IMR-90 (cell line): ENCODE results near the gene BNIP3. TPM values are rescaled to one million over a fixed set of nuclear protein-coding genes. Genes with fewer than 3 reads are reported as not detected.

Source experiments
- ATAC-seq: fragments of 200-7000 bp; cut with Tn5 transposase; 2 replicates; pipeline ENCODE4 v1.9.1; 2020; ENCODE audit warnings: low read depth, mild to moderate bottlenecking, moderate library complexity
- BruUV-seq: library from RNA; stranded (reverse); fragments of 400-500 nt; replicated peaks from 2 replicates; lab custom pipeline; 2021; lab: Mats Ljungman, UMichigan
- CTCF ChIA-PET: fragments of 300-600 bp; formaldehyde crosslinking; extraction: SDS; loops from one replicate; lab custom pipeline; 2021; ENCODE audit warnings: antibody characterized with exemption; lab: Yijun Ruan, JAX
- POLR2A ChIA-PET: fragments of 300-600 bp; sonication (Branson Sonifier 250); formaldehyde crosslinking; loops from one replicate; lab custom pipeline; 2022; ENCODE audit warnings: antibody characterized with exemption; ENCODE audit not compliant: unreplicated experiment; lab: Charles Lee
- DNase-seq: peaks from one replicate; pipeline ENCODE4 v3.0.0; 2013
- H2AFZ ChIP-seq: replicated peaks from 2 replicates; pipeline ENCODE3; 2013; ENCODE audit warnings: low read length, mild to moderate bottlenecking; ENCODE audit not compliant: poor library complexity
- H2AK5ac ChIP-seq: 2 replicates; pipeline ENCODE4 v1.6.1; 2013; ENCODE audit warnings: low read depth, low read length, inconsistent platforms
- H2AK9ac ChIP-seq: replicated peaks from 2 replicates; pipeline ENCODE3; 2013; ENCODE audit warnings: mild to moderate bottlenecking, low read depth, low read length, moderate library complexity; ENCODE audit not compliant: poor library complexity
- H2BK120ac ChIP-seq: 2 replicates; pipeline ENCODE4 v1.6.1; 2013; ENCODE audit warnings: low read depth, low read length, inconsistent platforms
- H2BK15ac ChIP-seq: 3 replicates; pipeline ENCODE4 v1.6.1; 2013; ENCODE audit warnings: low read depth, low read length, inconsistent platforms
- H2BK20ac ChIP-seq: 2 replicates; pipeline ENCODE4 v1.6.1; 2013; ENCODE audit warnings: low read depth, mild to moderate bottlenecking, inconsistent platforms, low read length, moderate library complexity
- H2BK5ac ChIP-seq: 2 replicates; pipeline ENCODE4 v1.6.1; 2013; ENCODE audit warnings: mild to moderate bottlenecking, low read depth, low read length, inconsistent platforms; ENCODE audit not compliant: poor library complexity, severe bottlenecking
- H3K14ac ChIP-seq: replicated peaks from 2 replicates; pipeline ENCODE4 v1.6.1; 2013; ENCODE audit warnings: low read depth, low read length, inconsistent platforms
- H3K18ac ChIP-seq: 2 replicates; pipeline ENCODE4 v1.6.1; 2013; ENCODE audit warnings: low read depth, low read length, control low read depth
- H3K23ac ChIP-seq: 2 replicates; pipeline ENCODE4 v1.6.1; 2013; ENCODE audit warnings: low read depth, low read length, inconsistent platforms
- H3K27ac ChIP-seq: 2 replicates; pipeline ENCODE4 v1.5.1; 2013; ENCODE audit warnings: mild to moderate bottlenecking, control low read depth, low read length; ENCODE audit not compliant: insufficient read depth
- H3K27me3 ChIP-seq: 2 replicates; pipeline ENCODE4 v1.6.1; 2013; ENCODE audit warnings: low read length; ENCODE audit not compliant: control insufficient read depth, insufficient read depth
- H3K36me3 ChIP-seq: 2 replicates; pipeline ENCODE4 v1.6.1; 2013; ENCODE audit warnings: low read length, mixed read lengths; ENCODE audit not compliant: control insufficient read depth, insufficient read depth
- H3K4ac ChIP-seq: 2 replicates; pipeline ENCODE4 v1.6.1; 2013; ENCODE audit warnings: low read depth, low read length, inconsistent platforms
- H3K4me1 ChIP-seq: 2 replicates; pipeline ENCODE4 v1.6.1; 2013; ENCODE audit warnings: low read length, mixed read lengths; ENCODE audit not compliant: control insufficient read depth, insufficient read depth
- H3K4me2 ChIP-seq: 2 replicates; pipeline ENCODE4 v1.6.1; 2013; ENCODE audit warnings: low read depth, mild to moderate bottlenecking, control low read depth, low read length, moderate library complexity
- H3K4me3 ChIP-seq: 2 replicates; pipeline ENCODE4 v1.5.1; 2013; ENCODE audit warnings: low read depth, mild to moderate bottlenecking, control low read depth, low read length, moderate library complexity; ENCODE audit not compliant: insufficient read depth
- H3K56ac ChIP-seq: 2 replicates; pipeline ENCODE4 v1.6.1; 2013; ENCODE audit warnings: low read length, inconsistent platforms; ENCODE audit not compliant: insufficient read depth; ENCODE audit errors: extremely low read depth
- H3K79me1 ChIP-seq, 2 experiments: 2 replicates each; pipeline ENCODE4 v1.6.1; 2013; ENCODE audit warnings: low read length in 2 of 2, inconsistent platforms in 1 of 2, low read depth in 1 of 2
- H3K9ac ChIP-seq: 2 replicates; pipeline ENCODE4 v1.6.1; 2013; ENCODE audit warnings: low read depth, low read length, control low read depth
- H3K9me1 ChIP-seq: 2 replicates; pipeline ENCODE4 v1.6.1; 2013; ENCODE audit warnings: low read length, inconsistent platforms; ENCODE audit not compliant: insufficient read depth
- H3K9me3 ChIP-seq: 2 replicates; pipeline ENCODE4 v1.6.1; 2013; ENCODE audit warnings: low read length; ENCODE audit not compliant: control insufficient read depth, insufficient read depth
- H4K20me1 ChIP-seq: 2 replicates; pipeline ENCODE4 v1.6.1; 2013; ENCODE audit warnings: low read length, inconsistent platforms; ENCODE audit not compliant: insufficient read depth
- H4K5ac ChIP-seq: 2 replicates; pipeline ENCODE4 v1.6.1; 2013; ENCODE audit warnings: mild to moderate bottlenecking, low read depth, low read length, control low read depth
- H4K8ac ChIP-seq, 2 experiments: 2 replicates each; pipeline ENCODE4 v1.6.1; 2013; ENCODE audit warnings: low read depth in 2 of 2, low read length in 2 of 2, control low read depth in 1 of 2, inconsistent platforms in 1 of 2
- H4K91ac ChIP-seq: 2 replicates; pipeline ENCODE4 v1.6.1; 2013; ENCODE audit warnings: low read depth, low read length, inconsistent platforms; ENCODE audit not compliant: insufficient read depth
- BHLHE40 ChIP-seq: fragments of 150-350 bp; IDR thresholded peaks from 2 replicates; pipeline ENCODE4 v1.6.1; 2016; ENCODE audit warnings: mild to moderate bottlenecking, low read depth, low read length
- CEBPB ChIP-seq: IDR thresholded peaks from 2 replicates; pipeline ENCODE4 v1.6.1; 2012; ENCODE audit warnings: low read depth, low read length, improper control_type of control experiment
- CHD1 ChIP-seq: IDR thresholded peaks from 2 replicates; pipeline ENCODE4 v1.6.1; 2012; ENCODE audit warnings: low read depth, low read length, improper control_type of control experiment
- CTCF ChIP-seq: conservative IDR thresholded peaks from 2 replicates; pipeline ENCODE4 v1.5.1; 2012; ENCODE audit warnings: mild to moderate bottlenecking, low read depth, low read length, improper control_type of control experiment
- FOS ChIP-seq: fragments of 150-350 bp; IDR thresholded peaks from 2 replicates; pipeline ENCODE4 v1.6.1; 2016; ENCODE audit warnings: low read depth, low read length
- MAFK ChIP-seq: IDR thresholded peaks from 2 replicates; pipeline ENCODE4 v1.6.1; 2012; ENCODE audit warnings: low read depth, low read length, improper control_type of control experiment
- MAZ ChIP-seq: IDR thresholded peaks from 2 replicates; pipeline ENCODE4 v1.6.1; 2012; ENCODE audit warnings: low read depth, mild to moderate bottlenecking, low read length, improper control_type of control experiment, moderate library complexity, borderline replicate concordance
- MXI1 ChIP-seq: IDR thresholded peaks from 2 replicates; pipeline ENCODE4 v1.6.1; 2012; ENCODE audit warnings: low read depth, mild to moderate bottlenecking, low read length, moderate library complexity, borderline replicate concordance
- NFE2L2 ChIP-seq: fragments of 150-350 bp; IDR thresholded peaks from 2 replicates; pipeline ENCODE4 v1.6.1; 2016; ENCODE audit warnings: low read depth, mild to moderate bottlenecking, low read length
- RAD21 ChIP-seq: IDR thresholded peaks from 2 replicates; pipeline ENCODE4 v1.6.1; 2012; ENCODE audit warnings: low read length, improper control_type of control experiment
- RCOR1 ChIP-seq: IDR thresholded peaks from 2 replicates; pipeline ENCODE4 v1.6.1; 2012; ENCODE audit warnings: mild to moderate bottlenecking, low read length, improper control_type of control experiment; ENCODE audit not compliant: insufficient replicate concordance
- RFX5 ChIP-seq: IDR thresholded peaks from 2 replicates; pipeline ENCODE4 v1.8.0; 2012; ENCODE audit warnings: low read depth, mild to moderate bottlenecking, low read length, moderate library complexity
- SMC3 ChIP-seq: fragments of 150-350 bp; IDR thresholded peaks from 2 replicates; pipeline ENCODE4 v1.6.1; 2016; ENCODE audit warnings: low read depth, mild to moderate bottlenecking, antibody characterized with exemption, low read length, moderate library complexity
- USF2 ChIP-seq: fragments of 150-350 bp; IDR thresholded peaks from 2 replicates; pipeline ENCODE4 v1.6.1; 2017; ENCODE audit warnings: mild to moderate bottlenecking, antibody characterized with exemption, low read length, low read depth
- WGBS, 2 experiments: methylation state at CpG; one replicate each; pipeline versions ENCODE4 v1.1.5 to v1.1.7; 2013; ENCODE audit warnings: missing lambda C conversion rate in 2 of 2; ENCODE audit not compliant: insufficient read length in 1 of 2; ENCODE audit errors: extremely low coverage in 2 of 2; 5-methylcytosine and 5-hydroxymethylcytosine counted together
- dilution Hi-C: fragments of 300-500 bp; cut with HindIII; formaldehyde crosslinking; loops from one replicate; pipeline ENCODE4 v1.14.3; 2018; ENCODE audit warnings: low sequenced_read_pairs; ENCODE audit not compliant: unreplicated experiment
- in situ Hi-C: fragments of 300-500 bp; cut with MboI; formaldehyde crosslinking; loops from 3 replicates; pipeline ENCODE4 v1.14.3; 2019; ENCODE audit warnings: low sequenced_read_pairs, inconsistent platforms, mixed read lengths
- intact Hi-C: fragments of 100-400 bp; cut with micrococcal nuclease; formaldehyde crosslinking; loops from 2 replicates; pipeline ENCODE4 v1.10.0; 2022
- polyA plus RNA-seq, 3 experiments: library from polyadenylated mRNA; depleted of rRNA; stranded (reverse); fragments of >200 nt; gene quantifications; 2 replicates each; pipeline ENCODE4 v1.2.3, GENCODE V29; 2012; ENCODE audit warnings: low replicate concordance in 1 of 3
- total RNA-seq: library from RNA; depleted of rRNA; stranded (reverse); fragments of >200 nt; gene quantifications from 2 replicates; pipeline ENCODE4 v1.2.3, GENCODE V29; 2012
- TF ChIP-seq, protein P1 (sequence below): fragments of 150-350 bp; IDR thresholded peaks from 2 replicates; pipeline ENCODE4 v1.6.1; 2016; ENCODE audit warnings: low read depth, mild to moderate bottlenecking, low read length, moderate library complexity, borderline replicate concordance

The BNIP3 gene
- total and polyA plus RNA-seq, 2 of the 4 experiments (the other 2 are of a cell fraction) = 134 to 211 TPM

DNA sequence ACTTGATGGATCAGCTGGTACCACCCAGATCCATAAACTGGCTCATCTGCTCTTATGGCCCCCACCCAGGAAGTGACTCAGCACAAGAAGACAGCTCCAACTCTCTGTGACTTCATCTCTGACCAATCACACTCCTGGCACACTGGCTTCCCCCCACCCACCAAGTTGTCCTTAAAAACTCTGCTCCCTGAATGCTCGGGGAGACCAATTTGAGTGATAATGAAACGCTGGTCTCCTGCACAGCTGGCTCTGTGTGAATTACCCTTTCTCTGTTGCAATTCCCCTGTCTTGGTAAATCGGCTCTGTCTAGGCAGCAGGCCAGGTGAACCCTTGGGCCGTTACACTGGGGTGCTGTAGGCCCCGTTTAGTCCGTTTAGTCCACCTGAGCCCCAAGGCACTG, 23.4 kb upstream of the BNIP3 start:
- H3K9ac ChIP-seq = no peak overlapping the region
- POLR2A ChIA-PET = no interaction called here

More for the DNA sequence above, 23.4 kb upstream of the BNIP3 start:
- Histone ChIP-seq H2AFZ (no peak overlapping the region), H4K5ac (no peak overlapping the region), H3K9me3 (peaks cover 9% of the 10 kb centered on the region), H3K56ac (no peak overlapping the region), H3K79me1 (no peaks in the 10 kb centered on the region), H2BK5ac (no peak overlapping the region), H2BK20ac (no peak overlapping the region), H3K23ac (no peak overlapping the region), H3K4me2 (no peak overlapping the region), H2AK9ac (no peak overlapping the region), H3K27me3 (peaks cover 34% of the 10 kb centered on the region), H4K20me1 (no peaks in the 10 kb centered on the region), H3K27ac (no peak overlapping the region), H2BK15ac (no peak overlapping the region), H3K4me3 (no peak overlapping the region), H3K14ac (no peak overlapping the region), H4K8ac (no peak overlapping the region), H3K4me1 (no peaks in the 10 kb centered on the region), H3K9me1 (no peaks in the 10 kb centered on the region), H3K4ac (no peak overlapping the region), H3K36me3 (no peaks in the 10 kb centered on the region), H2BK120ac (no peak overlapping the region), H2AK5ac (no peak overlapping the region), H4K91ac (no peak overlapping the region), H3K18ac (no peak overlapping the region)
- DNase-seq = no peak
- dilution Hi-C loops = no loop called here
- intact Hi-C loops = no loop called here
- no CpG with 5 or more reads among the region's 6 CpGs for WGBS, 2 experiments
- no TSS peak for BruUV-seq
- TF ChIP-seq USF2 (no peak), CTCF (no peak), BHLHE40 (no peak), MAFK (no peak), MXI1 (no peak), CHD1 (no peak), SMC3 (no peak), NFE2L2 (no peak), RAD21 (no peak), RFX5 (no peak), MAZ (no peak), FOS (no peak), CEBPB (no peak), RCOR1 (no peak)
- TF ChIP-seq, protein P1, sequence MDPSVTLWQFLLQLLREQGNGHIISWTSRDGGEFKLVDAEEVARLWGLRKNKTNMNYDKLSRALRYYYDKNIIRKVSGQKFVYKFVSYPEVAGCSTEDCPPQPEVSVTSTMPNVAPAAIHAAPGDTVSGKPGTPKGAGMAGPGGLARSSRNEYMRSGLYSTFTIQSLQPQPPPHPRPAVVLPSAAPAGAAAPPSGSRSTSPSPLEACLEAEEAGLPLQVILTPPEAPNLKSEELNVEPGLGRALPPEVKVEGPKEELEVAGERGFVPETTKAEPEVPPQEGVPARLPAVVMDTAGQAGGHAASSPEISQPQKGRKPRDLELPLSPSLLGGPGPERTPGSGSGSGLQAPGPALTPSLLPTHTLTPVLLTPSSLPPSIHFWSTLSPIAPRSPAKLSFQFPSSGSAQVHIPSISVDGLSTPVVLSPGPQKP = no peak
- in situ Hi-C loops = loop anchor here (25.0 kb wide), 1 partner anchor 1818 kb away; no protein-coding TSS in a partner anchor
- no peak for ATAC-seq
- CTCF ChIA-PET = interaction anchor here (1.0 kb wide), 1 partner anchor 18 kb away, joined by 3 read pairs; no protein-coding TSS in a partner anchor
